ENCODE measurements around the gene LRRC74A. TPM values are rescaled to one million over a fixed set of nuclear protein-coding genes. Genes with fewer than 3 reads are reported as not detected.
A peak's percentile ranks its signal among the peaks of the same experiment; 100 is the strongest.

Gene LRRC74A
- total and polyA plus RNA-seq, 2 donors (not counting 3 experiments of a cell fraction or from before 2014, with no cell fraction given): not detected

DNA sequence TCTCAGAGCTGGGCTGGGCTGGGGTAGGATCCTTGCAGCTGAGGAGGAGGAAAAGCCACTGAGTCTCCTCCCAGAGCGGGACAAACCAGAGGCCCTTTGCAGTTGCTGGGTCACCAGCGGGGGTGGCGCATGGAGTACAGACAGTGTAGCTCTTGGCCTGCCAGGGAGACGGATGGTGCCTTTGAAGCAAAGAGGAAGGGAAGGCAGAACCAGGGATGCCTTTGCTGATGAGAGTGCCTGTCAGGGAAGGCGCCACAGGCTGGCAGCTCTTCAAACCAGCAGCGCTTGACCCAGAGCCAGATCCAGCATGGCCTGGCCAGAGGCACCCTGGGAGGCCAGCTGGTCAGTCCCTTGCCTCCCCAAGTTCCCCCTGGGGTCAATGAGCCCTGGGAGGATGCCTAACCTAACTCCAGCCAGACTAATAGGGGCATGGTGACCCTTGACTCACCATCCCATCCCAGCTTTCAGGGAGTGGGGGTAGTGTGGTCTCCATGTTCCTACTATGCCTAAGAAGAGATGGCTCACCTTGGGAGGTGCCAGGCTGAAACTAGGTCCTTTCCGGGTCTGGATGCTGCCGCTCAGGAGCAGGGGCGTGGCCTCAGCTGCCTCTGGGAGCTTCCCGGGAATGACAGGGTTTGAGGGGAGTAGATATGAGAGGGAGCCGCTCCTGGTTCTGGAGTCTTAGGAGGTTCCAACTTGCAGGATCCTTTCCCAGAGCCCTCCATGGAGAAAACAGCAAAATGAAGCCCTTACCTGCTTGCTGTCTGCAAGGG is 45.1 kb upstream of the LRRC74A start:
- H2AFZ ChIP-seq (ENCODE audit: low read depth, low read length): no peak overlapping the region
- H3K27ac ChIP-seq (ENCODE audit: insufficient read depth, low read depth, low read length): no peak overlapping the region
- H3K36me3 ChIP-seq (ENCODE audit: control insufficient read depth in 2 of 2, extremely low read depth in 1 of 2, insufficient read depth in 2 of 2, low read length in 2 of 2): peaks cover 2 to 36% of the 10 kb centered on the region in 2 experiments
- dilution Hi-C loops (cut with MboI; ENCODE audit: extremely low pct_ligation_motif_present, low sequenced_read_pairs): no loop called here
- H3K4me2 ChIP-seq (ENCODE audit: insufficient read depth, low read length): no peak overlapping the region
- FAIRE-seq: no peak
- H3K9me3 ChIP-seq (replicated peaks; ENCODE audit: control insufficient read depth, insufficient read depth, low read length): no peaks in the 10 kb centered on the region
- BruUV-seq (replicated peaks): no TSS peak
- ChIA-PET CTCF (interaction anchor here (1.6 to 15.4 kb wide), 3 partner anchors 11 to 68 kb away, joined by 4 to 557 read pairs (median 7); no protein-coding TSS in a partner anchor), POLR2A (no interaction called here)
- intact Hi-C loops (cut with micrococcal nuclease): no loop called here
- H3K9ac ChIP-seq (replicated peaks; ENCODE audit: extremely low read depth, insufficient read depth, low read length): no peak overlapping the region
- no peaks in the 10 kb centered on the region for H3K9me1 ChIP-seq (replicated peaks; ENCODE audit: control insufficient read depth, extremely low read depth, insufficient read depth, low read length)
- no peaks in the 10 kb centered on the region for H3K79me2 ChIP-seq (ENCODE audit: control insufficient read depth, insufficient read depth, low read length)
- peak; percentile 12 for TF ChIP-seq POLR2AphosphoS5 (IDR thresholded peaks at IDR 0.05; ENCODE audit: insufficient read depth, low read depth, low read length)
- TF ChIP-seq, protein P1, sequence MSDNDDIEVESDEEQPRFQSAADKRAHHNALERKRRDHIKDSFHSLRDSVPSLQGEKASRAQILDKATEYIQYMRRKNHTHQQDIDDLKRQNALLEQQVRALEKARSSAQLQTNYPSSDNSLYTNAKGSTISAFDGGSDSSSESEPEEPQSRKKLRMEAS (IDR thresholded peaks at IDR 0.05; ENCODE audit: insufficient read depth, insufficient read length): no peak
- H4K20me1 ChIP-seq (replicated peaks; ENCODE audit: control insufficient read depth, extremely low read depth, insufficient read depth, low read length): no peaks in the 10 kb centered on the region
- H3K4me1 ChIP-seq (ENCODE audit: control insufficient read depth, extremely low read depth, insufficient read depth, low read length): no peaks in the 10 kb centered on the region
- no peak for DNase-seq (ENCODE audit: low read depth, low spot score)
- no peak overlapping the region for H3K4me3 ChIP-seq (replicated peaks in 1 of 3; ENCODE audit: insufficient read depth in 1 of 3, low read depth in 1 of 3, low read length in 3 of 3)
- no peaks in the 10 kb centered on the region for H3K27me3 ChIP-seq (ENCODE audit: control insufficient read depth in 2 of 2, insufficient read depth in 2 of 2, low read length in 2 of 2)

- ChIA-PET POLR2A (no interaction called here), CTCF (interaction anchor here (2.2 to 15.4 kb wide), 3 partner anchors 10 to 68 kb away, joined by 7 to 557 read pairs (median 64); no protein-coding TSS in a partner anchor)
- FAIRE-seq (no peak), DNase-seq (ENCODE audit: low read depth, low spot score) (no peak)
- Histone ChIP-seq H3K36me3 (ENCODE audit: control insufficient read depth in 2 of 2, extremely low read depth in 1 of 2, insufficient read depth in 2 of 2, low read length in 2 of 2) (peaks cover 2 to 36% of the 10 kb centered on the region in 2 experiments), H3K27me3 (ENCODE audit: control insufficient read depth in 2 of 2, insufficient read depth in 2 of 2, low read length in 2 of 2) (no peaks in the 10 kb centered on the region), H3K4me2 (ENCODE audit: insufficient read depth, low read length) (no peak overlapping the region), H3K27ac (ENCODE audit: insufficient read depth, low read depth, low read length) (no peak overlapping the region), H2AFZ (ENCODE audit: low read depth, low read length) (no peak overlapping the region), H4K20me1 (replicated peaks; ENCODE audit: control insufficient read depth, extremely low read depth, insufficient read depth, low read length) (no peaks in the 10 kb centered on the region), H3K9me3 (replicated peaks; ENCODE audit: control insufficient read depth, insufficient read depth, low read length) (no peaks in the 10 kb centered on the region), H3K9me1 (replicated peaks; ENCODE audit: control insufficient read depth, extremely low read depth, insufficient read depth, low read length) (no peaks in the 10 kb centered on the region), H3K9ac (replicated peaks; ENCODE audit: extremely low read depth, insufficient read depth, low read length) (no peak overlapping the region), H3K79me2 (ENCODE audit: control insufficient read depth, insufficient read depth, low read length) (no peaks in the 10 kb centered on the region), H3K4me3 (replicated peaks in 1 of 3; ENCODE audit: insufficient read depth in 1 of 3, low read depth in 1 of 3, low read length in 3 of 3) (no peak overlapping the region), H3K4me1 (ENCODE audit: control insufficient read depth, extremely low read depth, insufficient read depth, low read length) (no peaks in the 10 kb centered on the region)
- no peak for TF ChIP-seq MYC (IDR thresholded peaks at IDR 0.05; ENCODE audit: low read depth, low read length)
- TF ChIP-seq GATA2 (IDR thresholded peaks at IDR 0.05; ENCODE audit: insufficient read depth, insufficient read length, low read depth, low read length): no peak
- TF ChIP-seq, protein P1 (IDR thresholded peaks at IDR 0.05; ENCODE audit: insufficient read depth, insufficient read length): no peak
- peak; percentile 8 for TF ChIP-seq POLR2AphosphoS5 (IDR thresholded peaks at IDR 0.05; ENCODE audit: insufficient read depth, low read depth, low read length)
- no peak for TF ChIP-seq FOS (IDR thresholded peaks at IDR 0.05; ENCODE audit: borderline replicate concordance, insufficient read depth, low read length)
- TF ChIP-seq POLR2A (IDR thresholded peaks at IDR 0.05; ENCODE audit: low read depth, low read length): no peak
- intact Hi-C loops (cut with micrococcal nuclease): no loop called here
- BruUV-seq (replicated peaks): no TSS peak
- dilution Hi-C loops (cut with MboI; ENCODE audit: extremely low pct_ligation_motif_present, low sequenced_read_pairs): no loop called here
Measured at GRCh38 chr14:76781648-76782051, 44.6 kb upstream of the LRRC74A start.

Data from endothelial cell of umbilical vein (primary cell).